Breast epithelium (tissue), 3 donors: ENCODE data around the gene GSTM2.

Source experiments
- POLR2A ChIP-seq: fragments of 450-650 bp; IDR thresholded peaks from one replicate; pipeline ENCODE4 v1.6.1; 2016; ENCODE audit warnings: antibody characterized with exemption, mild to moderate bottlenecking, moderate library complexity
- TF ChIP-seq, protein P1 (sequence below), 3 donors: fragments of 450-650 bp; IDR thresholded peaks; one replicate each; pipeline ENCODE4 v1.5.1; 2016 to 2017; ENCODE audit warnings: antibody characterized with exemption in 3 of 3, mild to moderate bottlenecking in 3 of 3, moderate library complexity in 3 of 3

DNA sequence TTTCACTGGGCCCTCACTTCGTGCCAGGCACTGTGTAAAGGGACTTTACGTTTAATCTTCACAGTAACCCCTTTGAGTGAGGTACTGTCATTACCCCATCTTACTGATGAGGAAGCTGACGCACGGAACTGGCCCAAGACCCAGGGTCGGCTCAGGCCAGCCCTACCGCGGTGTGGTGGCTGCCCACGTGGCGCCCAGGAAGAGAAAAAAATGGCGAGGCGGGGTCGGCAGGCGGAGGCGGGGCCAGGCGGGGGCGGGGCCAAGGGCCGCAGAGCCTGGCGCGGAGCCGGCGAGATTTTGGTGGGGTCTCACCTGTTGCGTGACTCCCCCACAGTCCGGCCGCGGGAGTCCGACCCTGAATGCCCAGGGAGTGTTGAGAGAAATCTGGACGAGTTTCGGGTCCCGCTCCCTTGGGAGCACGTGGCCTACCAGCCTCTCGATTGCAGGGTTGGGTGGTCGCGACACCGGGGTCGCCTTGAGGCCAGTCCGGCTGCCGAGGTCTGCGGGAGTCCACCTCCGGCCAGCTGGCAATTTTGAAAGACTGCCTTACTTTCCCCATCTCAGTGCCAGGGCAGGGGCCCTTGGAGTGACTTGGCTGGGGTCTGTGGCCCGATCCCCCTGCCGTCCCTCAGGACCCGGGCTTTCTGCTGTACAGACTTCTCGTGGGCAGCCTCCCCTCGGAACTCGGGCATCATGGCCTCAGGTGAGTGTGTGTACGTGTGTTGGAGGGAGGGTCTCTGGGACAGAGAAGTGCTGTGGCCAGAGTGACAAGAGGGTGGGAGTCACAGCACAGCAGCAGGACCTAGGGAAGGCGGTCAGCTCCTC lies 48.1 kb upstream of the GSTM2 start, which contains the start of the genes AMPD2 and GNAT2:
- peak; percentile 30 for TF ChIP-seq POLR2A
- TF ChIP-seq, protein P1, sequence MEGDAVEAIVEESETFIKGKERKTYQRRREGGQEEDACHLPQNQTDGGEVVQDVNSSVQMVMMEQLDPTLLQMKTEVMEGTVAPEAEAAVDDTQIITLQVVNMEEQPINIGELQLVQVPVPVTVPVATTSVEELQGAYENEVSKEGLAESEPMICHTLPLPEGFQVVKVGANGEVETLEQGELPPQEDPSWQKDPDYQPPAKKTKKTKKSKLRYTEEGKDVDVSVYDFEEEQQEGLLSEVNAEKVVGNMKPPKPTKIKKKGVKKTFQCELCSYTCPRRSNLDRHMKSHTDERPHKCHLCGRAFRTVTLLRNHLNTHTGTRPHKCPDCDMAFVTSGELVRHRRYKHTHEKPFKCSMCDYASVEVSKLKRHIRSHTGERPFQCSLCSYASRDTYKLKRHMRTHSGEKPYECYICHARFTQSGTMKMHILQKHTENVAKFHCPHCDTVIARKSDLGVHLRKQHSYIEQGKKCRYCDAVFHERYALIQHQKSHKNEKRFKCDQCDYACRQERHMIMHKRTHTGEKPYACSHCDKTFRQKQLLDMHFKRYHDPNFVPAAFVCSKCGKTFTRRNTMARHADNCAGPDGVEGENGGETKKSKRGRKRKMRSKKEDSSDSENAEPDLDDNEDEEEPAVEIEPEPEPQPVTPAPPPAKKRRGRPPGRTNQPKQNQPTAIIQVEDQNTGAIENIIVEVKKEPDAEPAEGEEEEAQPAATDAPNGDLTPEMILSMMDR (IDR thresholded peaks at IDR 0.05) = no peak
